ENCODE results near the gene TMEM184A.

The TMEM184A gene

DNA sequence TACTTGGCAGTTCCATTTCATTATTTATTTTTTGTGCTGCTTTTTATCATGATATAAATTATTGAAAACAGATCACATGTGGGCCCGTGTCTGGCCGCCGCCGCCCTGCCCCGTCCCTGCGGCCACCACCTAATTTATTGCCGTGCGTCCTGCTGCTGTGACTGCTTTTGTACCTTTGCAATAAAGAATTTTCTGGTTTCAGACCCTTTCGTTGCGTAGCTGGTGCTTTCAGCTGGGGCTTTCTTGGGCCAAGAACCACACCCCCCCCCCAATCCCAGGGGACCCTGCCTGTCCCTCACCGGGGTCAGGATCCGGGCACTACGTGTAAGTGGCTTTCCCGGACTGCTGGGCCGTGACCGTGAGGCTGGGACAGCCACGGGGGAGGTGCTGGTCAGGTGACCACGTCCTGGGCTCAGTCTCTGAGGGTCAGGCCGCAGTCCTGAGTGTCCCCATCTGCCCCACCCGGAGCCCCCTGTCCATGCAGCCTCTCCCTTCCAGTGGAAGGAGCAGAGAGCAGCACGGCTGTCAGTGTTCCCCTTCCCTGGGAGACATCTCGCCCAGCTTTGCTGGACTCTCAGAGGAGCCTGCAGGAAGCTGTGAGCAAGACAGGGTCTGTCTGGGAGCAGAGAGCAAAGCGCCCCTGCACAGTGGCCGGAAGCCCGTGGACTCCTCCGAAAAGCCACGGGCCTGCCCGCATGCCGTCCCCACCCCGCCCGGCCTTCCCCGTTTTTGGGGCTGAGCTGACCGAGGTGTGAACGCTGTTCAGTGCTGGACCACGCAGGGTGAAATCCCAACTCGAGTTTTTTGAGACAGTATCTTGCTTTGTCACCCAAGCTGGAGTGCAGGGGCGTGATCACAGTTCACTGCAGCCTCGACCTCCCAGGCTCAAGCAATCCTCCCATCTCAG, 12.9 kb downstream of the TMEM184A start:
- no CpG with 5 or more reads among the region's 38 CpGs for WGBS (ENCODE audit: extremely low coverage, insufficient coverage, low lambda C conversion rate)
- H3K4me1 ChIP-seq (ENCODE audit: control insufficient read depth, low read depth, low read length), result no peaks in the 10 kb centered on the region
- H2AK5ac ChIP-seq (ENCODE audit: low read length), result no peak overlapping the region
- H2BK5ac ChIP-seq (ENCODE audit: low read length), result no peak overlapping the region
- H3K56ac ChIP-seq (ENCODE audit: low read length), result no peak overlapping the region
- H3K36me3 ChIP-seq (ENCODE audit: control insufficient read depth, insufficient read depth, low read length), result no peaks in the 10 kb centered on the region
- H2BK120ac ChIP-seq (ENCODE audit: low read depth, low read length), result no peak overlapping the region
- no peaks in the 10 kb centered on the region for H3K79me1 ChIP-seq (ENCODE audit: low read length)
- no peaks in the 10 kb centered on the region for H3K79me2 ChIP-seq (ENCODE audit: control insufficient read depth, insufficient read depth, low read length)
- H3K27me3 ChIP-seq (ENCODE audit: insufficient read depth, low read length, poor library complexity), result no peaks in the 10 kb centered on the region
- no peak overlapping the region for H3K4me2 ChIP-seq (ENCODE audit: low read length)
- no peak overlapping the region for H3K4me3 ChIP-seq (ENCODE audit: low read length)
- no peak overlapping the region for H3K18ac ChIP-seq (ENCODE audit: low read length)
- no peak overlapping the region for H3K23ac ChIP-seq (ENCODE audit: low read length)
- H4K8ac ChIP-seq (ENCODE audit: low read depth, low read length), result no peak overlapping the region
- no peak overlapping the region for H4K5ac ChIP-seq (ENCODE audit: low read length)
- H2BK15ac ChIP-seq (replicated peaks; ENCODE audit: low read depth), result no peak overlapping the region
- DNase-seq, result no peak
- no peak overlapping the region for H3K9ac ChIP-seq (ENCODE audit: low read length)
- H3K4ac ChIP-seq (ENCODE audit: low read depth, low read length), result no peak overlapping the region
- no peak overlapping the region for H3K27ac ChIP-seq (ENCODE audit: low read depth, low read length)

DNA sequence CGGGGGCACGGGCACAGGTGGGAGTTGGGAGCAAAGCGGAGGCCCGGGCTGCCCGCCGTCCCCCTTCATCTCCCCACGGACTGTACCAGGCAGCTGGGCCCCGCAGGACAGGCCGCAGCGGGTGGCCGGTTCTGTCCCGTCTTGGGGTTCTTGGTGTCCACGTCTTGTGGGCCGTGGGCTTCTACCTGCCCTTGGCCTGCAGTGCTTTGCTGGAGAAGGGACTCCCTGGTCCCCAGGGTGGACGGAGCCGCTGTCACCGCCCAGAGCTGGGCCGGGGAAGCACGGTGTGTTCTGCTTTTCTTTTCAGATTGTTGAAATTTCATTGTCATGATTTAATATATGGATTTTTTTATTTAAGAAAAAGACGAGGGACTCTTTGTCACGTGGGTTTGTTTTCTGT, 13.7 kb downstream of the TMEM184A start:
- H2BK120ac ChIP-seq (ENCODE audit: low read depth, low read length), result no peak overlapping the region
- H3K4me1 ChIP-seq (ENCODE audit: control insufficient read depth, low read depth, low read length), result no peaks in the 10 kb centered on the region
- H4K8ac ChIP-seq (ENCODE audit: low read depth, low read length), result no peak overlapping the region
- H3K4me3 ChIP-seq (ENCODE audit: low read length), result no peak overlapping the region
- WGBS (ENCODE audit: extremely low coverage, insufficient coverage, low lambda C conversion rate), result no CpG with 5 or more reads among the region's 21 CpGs
- no peaks in the 10 kb centered on the region for H3K27me3 ChIP-seq (ENCODE audit: insufficient read depth, low read length, poor library complexity)
- H2AK5ac ChIP-seq (ENCODE audit: low read length), result no peak overlapping the region
- no peak overlapping the region for H3K56ac ChIP-seq (ENCODE audit: low read length)
- H3K18ac ChIP-seq (ENCODE audit: low read length), result no peak overlapping the region
- H3K36me3 ChIP-seq (ENCODE audit: control insufficient read depth, insufficient read depth, low read length), result no peaks in the 10 kb centered on the region
- H2BK15ac ChIP-seq (replicated peaks; ENCODE audit: low read depth), result no peak overlapping the region
- H3K27ac ChIP-seq (ENCODE audit: low read depth, low read length), result no peak overlapping the region
- H3K79me2 ChIP-seq (ENCODE audit: control insufficient read depth, insufficient read depth, low read length), result peaks cover 2% of the 10 kb centered on the region
- no peak overlapping the region for H2BK5ac ChIP-seq (ENCODE audit: low read length)
- no peak overlapping the region for H3K4ac ChIP-seq (ENCODE audit: low read depth, low read length)
- no peak overlapping the region for H3K9ac ChIP-seq (ENCODE audit: low read length)
- no peak for DNase-seq
- no peak overlapping the region for H3K23ac ChIP-seq (ENCODE audit: low read length)
- H3K79me1 ChIP-seq (ENCODE audit: low read length), result no peaks in the 10 kb centered on the region
- H3K4me2 ChIP-seq (ENCODE audit: low read length), result no peak overlapping the region
- no peak overlapping the region for H4K5ac ChIP-seq (ENCODE audit: low read length)

GRCh38 chr7:1541431-1542162, 14.4 kb downstream of the TMEM184A start:
- Histone ChIP-seq H3K23ac (ENCODE audit: low read length) (no peak overlapping the region), H3K9ac (ENCODE audit: low read length) (no peak overlapping the region), H3K4me1 (ENCODE audit: control insufficient read depth, low read depth, low read length) (peaks cover 3% of the 10 kb centered on the region), H3K4ac (ENCODE audit: low read depth, low read length) (no peak overlapping the region), H3K4me2 (ENCODE audit: low read length) (no peak overlapping the region), H2BK15ac (replicated peaks; ENCODE audit: low read depth) (no peak overlapping the region), H3K79me1 (ENCODE audit: low read length) (no peaks in the 10 kb centered on the region), H3K36me3 (ENCODE audit: control insufficient read depth, insufficient read depth, low read length) (no peaks in the 10 kb centered on the region), H3K79me2 (ENCODE audit: control insufficient read depth, insufficient read depth, low read length) (peaks cover 2% of the 10 kb centered on the region), H3K27me3 (ENCODE audit: insufficient read depth, low read length, poor library complexity) (no peaks in the 10 kb centered on the region), H4K5ac (ENCODE audit: low read length) (no peak overlapping the region), H3K4me3 (ENCODE audit: low read length) (no peak overlapping the region), H3K56ac (ENCODE audit: low read length) (no peak overlapping the region), H2BK5ac (ENCODE audit: low read length) (no peak overlapping the region), H4K8ac (ENCODE audit: low read depth, low read length) (no peak overlapping the region), H2AK5ac (ENCODE audit: low read length) (no peak overlapping the region), H2BK120ac (ENCODE audit: low read depth, low read length) (no peak overlapping the region), H3K18ac (ENCODE audit: low read length) (no peak overlapping the region), H3K27ac (ENCODE audit: low read depth, low read length) (no peak overlapping the region)
- DNase-seq, result no peak
- WGBS (ENCODE audit: extremely low coverage, insufficient coverage, low lambda C conversion rate), result no CpG with 5 or more reads among the region's 33 CpGs

- Histone ChIP-seq H2AK5ac (ENCODE audit: low read length) (no peak overlapping the region), H3K27me3 (ENCODE audit: insufficient read depth, low read length, poor library complexity) (no peaks in the 10 kb centered on the region), H3K79me1 (ENCODE audit: low read length) (no peaks in the 10 kb centered on the region), H3K4me3 (ENCODE audit: low read length) (no peak overlapping the region), H4K5ac (ENCODE audit: low read length) (no peak overlapping the region), H3K36me3 (ENCODE audit: control insufficient read depth, insufficient read depth, low read length) (no peaks in the 10 kb centered on the region), H3K23ac (ENCODE audit: low read length) (no peak overlapping the region), H3K79me2 (ENCODE audit: control insufficient read depth, insufficient read depth, low read length) (peaks cover 2% of the 10 kb centered on the region), H4K8ac (ENCODE audit: low read depth, low read length) (no peak overlapping the region), H2BK15ac (replicated peaks; ENCODE audit: low read depth) (no peak overlapping the region), H3K9ac (ENCODE audit: low read length) (no peak overlapping the region), H2BK120ac (ENCODE audit: low read depth, low read length) (no peak overlapping the region), H3K4me2 (ENCODE audit: low read length) (no peak overlapping the region), H3K27ac (ENCODE audit: low read depth, low read length) (no peak overlapping the region), H3K4ac (ENCODE audit: low read depth, low read length) (no peak overlapping the region), H3K56ac (ENCODE audit: low read length) (no peak overlapping the region), H3K4me1 (ENCODE audit: control insufficient read depth, low read depth, low read length) (peaks cover 3% of the 10 kb centered on the region), H3K18ac (ENCODE audit: low read length) (no peak overlapping the region), H2BK5ac (ENCODE audit: low read length) (no peak overlapping the region)
- no peak for DNase-seq
- WGBS (ENCODE audit: extremely low coverage, insufficient coverage, low lambda C conversion rate), result no CpG with 5 or more reads among the region's 31 CpGs
Observed at GRCh38 chr7:1540776-1541271, 15.2 kb downstream of the TMEM184A start.

GRCh38 chr7:1539882-1540775, 15.9 kb downstream of the TMEM184A start:
- no peak overlapping the region for H3K18ac ChIP-seq (ENCODE audit: low read length)
- no peak overlapping the region for H3K56ac ChIP-seq (ENCODE audit: low read length)

More at GRCh38 chr7:1539882-1540775, 15.9 kb downstream of the TMEM184A start:
- H3K27me3 ChIP-seq (ENCODE audit: insufficient read depth, low read length, poor library complexity), result no peaks in the 10 kb centered on the region
- H3K4me3 ChIP-seq (ENCODE audit: low read length), result no peak overlapping the region
- H3K79me1 ChIP-seq (ENCODE audit: low read length), result no peaks in the 10 kb centered on the region
- H3K27ac ChIP-seq (ENCODE audit: low read depth, low read length), result no peak overlapping the region
- no peak overlapping the region for H3K9ac ChIP-seq (ENCODE audit: low read length)
- no peak overlapping the region for H2AK5ac ChIP-seq (ENCODE audit: low read length)
- H2BK120ac ChIP-seq (ENCODE audit: low read depth, low read length), result no peak overlapping the region
- no peak overlapping the region for H2BK15ac ChIP-seq (replicated peaks; ENCODE audit: low read depth)
- peaks cover 2% of the 10 kb centered on the region for H3K79me2 ChIP-seq (ENCODE audit: control insufficient read depth, insufficient read depth, low read length)
- peaks cover 3% of the 10 kb centered on the region for H3K4me1 ChIP-seq (ENCODE audit: control insufficient read depth, low read depth, low read length)
- H4K8ac ChIP-seq (ENCODE audit: low read depth, low read length), result no peak overlapping the region
- H3K36me3 ChIP-seq (ENCODE audit: control insufficient read depth, insufficient read depth, low read length), result no peaks in the 10 kb centered on the region
- no peak overlapping the region for H3K4me2 ChIP-seq (ENCODE audit: low read length)
- H4K5ac ChIP-seq (ENCODE audit: low read length), result no peak overlapping the region
- DNase-seq, result no peak
- no CpG with 5 or more reads among the region's 73 CpGs for WGBS (ENCODE audit: extremely low coverage, insufficient coverage, low lambda C conversion rate)
- no peak overlapping the region for H3K23ac ChIP-seq (ENCODE audit: low read length)
- H2BK5ac ChIP-seq (ENCODE audit: low read length), result no peak overlapping the region
- no peak overlapping the region for H3K4ac ChIP-seq (ENCODE audit: low read depth, low read length)
